ELR (cell line): ENCODE data around the gene ZNF804A.

Experiments
- DNase-seq: peaks from one replicate; pipeline ENCODE4 v3.0.0-alpha.2; 2015; ENCODE audit warnings: low read depth

Gene ZNF804A

DNA sequence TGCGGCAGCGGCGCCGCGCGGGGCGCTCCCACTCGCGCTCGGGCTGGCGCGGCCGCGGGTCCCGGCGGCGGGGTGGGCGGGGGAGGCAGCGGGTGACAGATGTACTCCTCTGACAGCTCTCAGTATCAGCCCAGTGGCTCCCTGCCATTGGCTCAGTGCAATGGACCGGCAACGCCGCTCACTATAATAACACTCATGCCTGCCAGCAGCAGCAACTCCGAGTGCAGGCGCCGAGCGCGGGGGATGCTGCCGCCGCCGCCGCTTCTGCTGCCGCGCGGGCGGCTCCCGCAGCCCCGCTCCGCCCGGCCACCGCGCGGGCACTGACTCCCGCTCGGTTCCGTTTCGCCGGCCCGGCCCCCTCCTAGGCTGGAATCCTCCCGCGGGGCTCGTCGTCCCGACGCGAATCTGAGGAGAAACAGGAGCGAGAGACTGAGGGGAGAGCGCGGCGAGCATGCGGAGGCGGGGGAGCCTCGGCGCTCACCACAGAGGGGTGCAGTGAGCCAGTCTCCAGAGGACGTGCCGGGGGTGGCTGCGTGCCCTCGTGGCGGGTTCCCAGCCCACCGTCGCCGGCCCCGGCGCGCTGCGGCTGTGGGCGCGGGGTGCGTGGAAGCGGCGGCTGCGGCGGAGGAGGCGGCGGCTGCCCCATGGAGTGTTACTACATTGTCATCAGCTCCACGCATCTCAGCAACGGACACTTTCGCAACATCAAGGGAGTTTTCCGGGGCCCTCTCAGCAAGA lies at the start of gene ZNF804A:
Gene ZNF804A, plus strand, starts transcription at position 214 of the 738 bp plus-strand sequence. Its CDS starts 431 bp downstream, at position 645.
- DNase-seq: peak; percentile 74

DNA sequence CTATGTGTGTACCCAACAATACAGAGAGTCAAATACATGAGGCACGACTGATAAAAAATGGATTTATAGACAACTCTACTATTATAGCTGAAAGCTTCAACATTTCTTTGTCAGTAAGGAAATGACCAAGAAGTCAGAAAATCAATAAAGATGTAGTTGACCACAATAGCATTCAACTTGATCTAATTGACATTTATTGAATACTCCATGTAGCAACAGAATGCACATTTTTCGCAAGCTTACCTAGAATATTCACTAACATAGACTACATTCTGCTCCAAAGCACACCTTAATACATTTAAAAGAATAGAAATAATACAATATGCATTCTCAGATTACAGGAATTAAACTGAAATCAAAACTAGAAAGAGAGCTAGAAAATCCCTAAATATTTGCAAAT lies 49.2 kb upstream of the ZNF804A start:
- DNase-seq: no peak

DNA sequence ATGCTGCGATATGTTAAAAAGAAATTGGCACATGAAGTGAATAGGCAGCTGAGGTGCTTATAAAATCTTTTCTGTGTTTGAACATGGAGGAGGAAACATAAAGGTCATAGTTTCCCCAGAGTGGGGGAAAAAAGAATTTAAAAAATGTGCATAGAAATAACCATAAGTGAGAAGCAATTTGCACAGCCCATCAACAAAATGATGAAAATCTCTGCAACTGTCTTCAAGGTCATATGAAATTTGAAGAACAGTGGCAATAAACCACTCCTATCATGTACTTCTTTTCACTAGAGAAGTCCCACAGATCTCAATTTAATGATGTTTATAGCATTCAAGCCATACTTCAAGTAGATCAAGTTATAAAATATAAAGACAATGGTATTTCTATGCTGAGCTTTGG lies 46.7 kb upstream of the ZNF804A start:
- DNase-seq: no peak

DNA sequence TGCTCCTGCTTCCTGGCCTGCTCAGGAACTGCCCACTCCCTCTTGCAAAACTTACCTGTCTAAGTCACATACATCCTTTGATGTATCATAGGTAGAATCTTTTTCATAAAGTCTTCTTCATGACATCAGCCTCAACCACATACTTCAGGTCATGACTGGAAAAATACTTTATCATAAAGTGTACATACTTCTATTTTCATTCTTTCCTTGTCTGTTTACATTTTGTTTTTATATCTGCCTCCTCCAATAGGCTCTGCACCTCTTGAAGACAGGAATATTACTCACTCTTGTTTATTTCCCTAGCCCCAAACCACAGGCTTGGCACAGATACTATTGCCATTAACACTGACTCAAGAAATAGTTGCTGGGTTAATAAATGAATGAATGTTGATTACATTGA lies 43.6 kb upstream of the ZNF804A start:
- DNase-seq: peak; percentile 80

DNA sequence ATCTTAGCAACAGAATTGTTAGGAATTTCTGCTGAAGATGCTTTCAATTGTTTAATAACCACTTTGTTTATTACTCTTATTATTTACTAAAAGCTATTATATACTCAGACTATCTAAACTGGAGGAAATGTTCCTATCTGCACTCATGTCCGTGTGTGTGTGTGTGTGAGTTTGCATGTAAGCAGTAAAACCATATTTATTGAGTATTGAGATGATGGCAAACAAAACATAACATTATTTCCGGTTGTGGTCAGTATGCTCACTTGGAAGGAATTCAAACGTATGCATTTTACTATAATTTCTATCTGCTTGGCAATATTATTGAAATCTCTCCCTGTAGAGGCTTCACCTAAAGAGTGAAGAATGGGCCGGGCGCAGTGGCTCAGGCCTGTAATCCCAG lies 43.0 kb upstream of the ZNF804A start:
- DNase-seq: peak; percentile 74

DNA sequence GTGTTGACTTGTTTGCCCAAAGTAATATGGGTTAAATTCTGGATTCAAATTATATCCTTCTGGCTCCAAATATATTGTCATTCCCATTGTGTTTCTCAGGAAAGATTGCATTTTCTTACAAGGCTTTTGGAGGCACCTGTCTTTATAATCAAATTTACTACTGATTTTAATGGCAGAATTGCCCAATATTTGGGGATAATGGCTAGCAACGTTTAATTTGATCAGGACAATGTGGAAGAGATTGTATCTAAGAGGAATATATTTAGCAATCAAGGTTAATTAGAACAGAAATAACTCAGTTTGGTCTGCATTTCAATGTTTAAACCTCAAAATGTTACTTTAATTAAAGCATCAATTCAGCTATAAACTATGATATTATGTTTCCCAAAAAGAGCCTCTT lies 41.7 kb upstream of the ZNF804A start:
- DNase-seq: no peak

DNA sequence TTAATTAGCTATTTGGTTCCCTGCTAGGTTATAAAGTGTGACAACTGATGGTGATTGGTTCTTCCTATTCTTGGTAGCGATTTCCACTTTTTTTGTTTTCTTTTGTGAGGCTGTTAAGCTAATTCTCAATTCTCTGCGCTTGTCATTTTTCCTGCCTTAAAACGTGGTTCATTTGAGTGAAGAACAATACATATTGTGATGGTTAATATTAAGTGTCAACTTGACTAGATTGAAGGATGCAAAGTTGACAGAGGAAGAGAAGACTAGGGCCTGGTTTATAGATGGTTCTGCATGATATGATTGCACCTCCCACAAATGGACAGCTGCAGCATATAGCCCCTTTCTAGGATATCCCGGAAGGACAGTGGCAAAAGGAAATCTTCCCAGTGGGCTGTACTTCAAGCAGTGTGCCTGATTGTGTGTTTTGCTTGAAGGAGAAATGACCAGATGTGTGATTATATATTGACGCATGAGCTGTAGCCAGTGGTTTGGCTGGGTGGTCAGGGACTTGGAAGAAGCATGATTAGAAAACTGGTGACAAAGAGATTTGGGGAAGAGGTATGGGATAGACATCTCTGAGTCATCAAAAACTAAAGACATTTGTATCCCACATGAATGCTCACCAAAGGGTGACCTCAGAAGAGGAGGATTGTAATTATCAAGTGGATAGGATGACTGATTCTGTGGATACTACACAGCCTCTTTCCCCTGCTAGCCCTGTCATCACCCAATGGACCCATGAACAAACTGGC lies 39.4 kb upstream of the ZNF804A start:
- peak; percentile 71 for DNase-seq

DNA sequence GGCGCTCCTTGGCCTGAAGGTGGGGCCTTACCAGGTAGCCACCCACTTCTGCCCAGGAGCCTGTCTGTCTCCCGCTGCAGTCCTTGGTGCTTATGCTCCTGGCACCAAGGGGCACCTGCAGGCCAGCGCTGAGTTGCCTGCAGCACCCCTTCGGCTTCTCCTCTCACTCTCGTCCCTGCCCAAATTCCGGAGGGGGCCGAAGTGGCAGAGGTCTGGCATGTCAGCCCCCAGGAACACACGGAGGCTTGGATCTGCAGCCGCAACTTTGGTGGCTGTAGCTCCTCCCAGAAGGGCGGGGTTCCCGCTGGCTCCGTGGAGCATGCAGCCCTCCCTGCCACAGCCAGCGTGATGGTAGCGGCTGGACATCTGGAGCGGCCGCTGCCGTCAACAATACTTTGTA lies 37.7 kb upstream of the ZNF804A start:
- DNase-seq: no peak

DNA sequence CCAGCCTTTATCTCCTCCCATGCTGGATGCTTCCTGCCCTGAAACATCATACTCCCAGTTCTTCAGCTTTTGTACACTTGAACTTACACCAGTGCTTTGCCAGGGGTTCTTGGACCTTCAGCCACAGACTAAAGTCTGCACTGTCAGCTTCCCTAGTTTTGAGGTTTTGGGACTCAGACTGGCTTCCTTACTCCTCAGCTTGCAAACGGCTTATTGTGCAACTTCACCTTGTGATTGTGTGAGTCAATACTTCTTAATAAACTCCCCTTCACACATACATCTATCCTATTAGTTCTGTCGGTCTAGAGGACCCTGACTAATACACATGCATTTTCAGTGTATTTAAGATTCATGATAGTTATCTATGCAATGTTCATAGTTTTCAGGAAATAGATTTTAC lies 35.8 kb upstream of the ZNF804A start:
- peak; percentile 69 for DNase-seq

DNA sequence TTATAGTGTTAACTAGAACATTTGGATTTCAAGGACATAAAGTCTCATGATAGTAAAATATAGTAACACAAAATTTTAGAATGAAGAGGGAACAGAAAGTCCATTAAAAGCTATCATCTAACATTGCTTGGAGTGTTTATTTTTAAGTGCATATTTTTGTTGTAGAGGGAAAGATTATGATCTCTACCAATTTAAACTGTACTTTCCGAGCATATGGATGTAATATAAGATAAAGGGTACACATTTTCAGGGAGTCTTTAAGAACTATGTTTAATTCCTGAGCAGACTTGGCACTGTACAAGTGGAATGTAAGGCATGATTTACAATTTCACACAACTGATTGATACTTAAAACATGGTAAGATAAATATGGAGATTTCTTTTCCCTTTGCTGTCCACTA lies 34.2 kb upstream of the ZNF804A start:
- no peak for DNase-seq

DNA sequence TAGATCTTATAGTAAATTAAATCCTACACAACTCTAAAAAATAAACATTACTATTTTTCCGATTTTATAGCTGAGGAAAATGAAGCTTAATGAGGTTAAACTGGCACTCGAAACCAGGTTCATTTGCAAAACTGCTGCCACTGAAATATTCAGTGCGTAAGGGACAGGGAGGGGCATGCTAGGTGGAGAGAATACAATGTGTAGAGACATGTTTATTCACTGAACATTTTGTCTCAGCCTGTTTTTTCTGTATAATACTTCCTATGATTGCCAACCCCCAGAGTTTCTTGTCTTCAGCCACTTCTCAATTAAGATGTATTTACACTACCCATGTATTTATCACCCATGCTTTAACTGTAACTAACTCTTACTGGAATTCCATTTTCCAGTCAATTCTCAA lies 31.6 kb upstream of the ZNF804A start:
- DNase-seq: no peak

DNA sequence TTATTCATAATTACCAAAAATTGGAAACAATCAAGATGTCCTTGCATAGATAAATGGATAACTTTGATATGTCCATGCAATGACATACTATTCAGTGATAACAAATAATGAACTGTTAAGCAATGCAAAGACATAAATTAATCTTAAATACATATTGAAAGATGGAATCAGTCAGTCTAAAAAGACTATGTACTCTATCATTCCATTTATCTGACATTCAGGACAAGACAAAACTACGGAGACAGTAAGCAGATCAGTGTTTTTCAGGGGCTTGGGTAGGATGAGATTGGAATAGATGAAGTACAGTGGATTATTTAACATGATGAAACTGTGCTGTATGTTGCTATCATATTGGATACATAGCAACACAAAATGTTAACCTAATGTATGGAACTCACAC lies 21.3 kb upstream of the ZNF804A start:
- DNase-seq: no peak

DNA sequence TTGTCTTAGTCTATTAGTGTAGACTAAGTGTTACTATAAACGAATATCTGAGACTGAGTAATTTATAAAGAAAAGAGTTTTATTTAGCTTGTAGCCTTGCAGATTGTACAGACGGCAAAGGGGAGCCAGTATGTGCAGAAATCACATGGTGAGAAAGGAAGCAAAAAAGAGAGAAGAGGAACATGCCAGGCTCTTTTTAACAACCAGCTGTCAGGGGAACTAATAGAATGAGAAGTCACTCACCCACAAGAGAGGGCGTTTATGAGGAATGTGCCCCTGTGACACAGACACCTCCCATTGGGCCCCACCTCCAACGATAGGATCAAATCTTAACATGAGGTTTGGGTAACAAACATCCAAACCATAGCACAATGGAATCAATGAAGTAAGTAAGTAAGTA lies 20.6 kb upstream of the ZNF804A start:
- DNase-seq: no peak

DNA sequence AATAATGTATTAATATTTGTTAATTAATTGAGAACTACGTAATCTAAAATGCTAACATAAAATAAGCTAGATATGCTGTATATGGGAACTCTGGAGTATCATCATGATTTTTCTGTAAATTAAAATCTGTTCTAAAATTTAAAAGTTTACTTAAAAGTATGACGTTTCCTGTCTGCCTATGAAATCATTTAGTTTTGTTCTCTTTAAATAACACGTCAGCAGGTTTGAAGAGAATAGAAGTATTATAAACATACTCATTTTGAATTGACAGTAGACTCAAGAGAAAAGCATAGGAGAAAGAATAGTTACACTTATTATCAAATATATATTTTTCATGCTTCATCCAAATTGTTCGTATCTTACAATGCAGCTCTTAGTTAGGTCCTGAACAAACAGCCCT lies 19.1 kb upstream of the ZNF804A start:
- DNase-seq: no peak

DNA sequence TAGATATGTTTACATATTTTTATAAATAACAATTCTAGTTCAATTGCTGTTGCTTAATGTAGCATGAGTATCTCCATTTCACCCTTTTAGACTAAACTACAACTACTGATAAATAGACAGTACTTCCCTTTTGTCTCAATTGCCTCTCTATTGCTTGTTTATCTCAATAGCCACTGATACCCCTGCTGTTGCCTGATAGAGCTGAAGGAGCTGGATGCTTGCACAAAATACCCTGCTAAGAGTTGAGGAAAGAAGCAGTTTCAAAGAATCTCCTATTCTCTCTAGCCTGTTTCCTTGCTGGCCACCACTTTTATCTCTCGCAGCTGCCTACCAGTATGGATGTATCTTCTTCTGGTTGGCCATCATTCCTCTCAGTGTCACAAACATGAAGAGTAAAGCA lies 16.9 kb upstream of the ZNF804A start:
- DNase-seq: no peak

DNA sequence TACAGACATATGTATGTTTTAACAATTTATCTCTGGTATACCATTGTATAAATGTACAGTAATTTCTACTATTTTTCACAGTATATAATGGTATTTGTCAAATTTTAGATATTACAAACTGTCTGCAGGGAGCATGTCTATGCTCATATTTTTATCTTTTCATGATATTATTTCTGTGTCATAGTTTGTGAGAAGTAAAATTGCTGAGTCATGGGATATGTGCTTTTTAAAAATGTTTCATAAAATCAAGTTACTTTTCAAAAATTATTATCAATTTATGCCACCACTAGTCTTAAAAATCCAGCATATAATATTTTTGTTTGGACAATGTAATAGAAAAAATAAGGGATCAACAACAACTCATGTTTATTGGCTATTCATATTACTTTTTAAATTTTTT lies 9.1 kb upstream of the ZNF804A start:
- no peak for DNase-seq

DNA sequence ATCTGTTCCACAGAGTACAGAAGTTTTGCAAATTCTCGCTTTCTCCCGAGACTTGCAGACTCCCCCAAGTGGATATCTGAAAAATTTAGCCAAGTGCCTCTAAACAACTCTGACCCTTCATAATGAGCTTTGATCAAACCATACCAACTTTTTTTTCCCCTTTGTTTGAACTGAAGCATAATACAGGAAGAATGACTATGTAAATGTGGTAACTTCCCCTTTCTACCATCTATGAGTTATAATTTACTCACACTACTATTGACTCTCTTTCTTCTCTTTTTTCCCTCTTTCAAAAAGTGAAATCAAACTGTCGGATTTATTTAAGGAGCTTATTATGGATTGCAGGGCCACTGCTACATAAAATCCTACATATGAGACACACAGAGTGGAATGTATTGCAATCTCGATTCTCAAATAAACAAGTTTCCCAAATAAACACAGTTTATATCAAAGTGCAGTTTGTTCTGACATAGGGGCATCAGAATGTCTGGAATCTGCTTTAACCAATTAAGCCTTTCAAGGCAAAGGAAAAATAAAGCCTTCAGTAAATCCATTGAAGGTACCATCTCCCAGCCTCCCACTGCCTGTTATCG lies 1.4 kb upstream of the ZNF804A start:
- DNase-seq: peak; percentile 92

DNA sequence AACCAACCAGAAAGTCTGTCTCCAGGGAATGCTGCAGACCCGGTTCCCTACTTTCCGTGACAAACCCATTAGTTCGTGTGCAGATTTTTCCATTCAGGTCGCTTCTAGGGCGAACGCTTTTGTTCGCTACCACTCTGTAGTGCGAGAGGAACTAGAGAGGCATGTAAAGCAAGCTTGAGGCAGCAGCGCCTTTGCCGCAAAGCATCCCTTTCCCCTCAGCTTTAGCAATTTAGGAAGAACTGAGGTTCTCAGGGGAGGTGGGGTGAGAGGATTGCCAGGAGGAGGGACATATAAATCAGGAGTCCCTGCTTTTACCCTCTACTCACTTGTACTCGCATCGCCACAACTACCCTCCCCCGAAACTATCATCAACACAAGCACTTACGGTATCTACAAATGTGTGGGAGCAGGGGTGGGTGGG lies 748 bp upstream of the ZNF804A start:
- DNase-seq: peak; percentile 71

DNA sequence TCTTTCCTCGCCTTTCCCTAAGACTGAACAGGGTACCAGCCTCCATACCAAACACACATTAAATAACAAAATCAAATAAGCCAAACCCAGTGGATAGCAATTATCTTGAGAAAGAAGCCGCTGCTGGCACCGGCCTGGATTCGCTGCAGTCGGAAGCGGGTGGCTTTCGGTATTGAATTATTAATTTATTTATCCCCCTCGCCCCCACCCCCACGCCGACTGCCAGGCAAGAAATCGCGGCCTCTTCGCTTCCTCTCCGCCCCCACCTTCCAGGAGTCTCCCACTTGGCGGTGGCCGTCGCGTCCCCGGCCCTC lies 370 bp upstream of the ZNF804A start:
- DNase-seq: peak; percentile 64

DNA sequence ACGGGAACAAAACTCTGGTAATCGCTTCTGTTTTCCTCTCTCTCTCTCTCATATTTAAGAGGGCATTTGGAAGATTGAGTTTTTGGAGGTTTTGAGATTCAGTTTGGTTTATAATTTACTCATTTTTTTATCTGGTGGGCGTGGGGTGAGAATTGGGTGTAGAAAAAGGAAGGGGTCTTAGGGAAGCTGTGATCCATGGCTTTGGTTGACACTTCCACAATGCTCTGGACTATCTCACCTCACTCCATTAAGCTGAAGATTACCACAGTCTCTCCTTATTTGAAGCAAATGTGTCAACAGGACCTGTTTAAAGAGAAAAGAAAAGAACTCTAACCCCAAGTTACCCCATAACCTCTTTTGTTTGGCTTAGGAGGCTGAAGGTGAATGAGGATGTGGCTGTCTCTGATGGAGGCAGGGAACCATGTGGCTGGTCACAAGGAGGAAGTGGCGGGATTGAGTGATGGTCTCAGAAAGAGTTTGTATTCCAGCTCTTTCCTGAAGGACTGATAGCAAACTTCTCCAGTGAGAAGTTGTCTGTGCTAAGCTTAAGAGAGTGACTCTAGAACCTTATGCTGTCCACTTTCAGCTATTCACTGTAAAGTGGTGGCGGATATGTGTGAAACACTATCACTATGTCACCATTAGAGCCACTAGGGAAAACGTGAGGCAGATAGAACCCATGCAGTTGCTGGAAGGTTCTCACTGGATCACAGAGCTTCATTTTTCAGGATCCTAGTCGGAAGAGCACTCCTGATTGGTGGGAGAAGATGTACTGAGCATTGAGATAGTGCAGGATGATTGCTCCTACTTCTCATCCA lies 934 bp downstream of the ZNF804A start:
- peak; percentile 72 for DNase-seq

DNA sequence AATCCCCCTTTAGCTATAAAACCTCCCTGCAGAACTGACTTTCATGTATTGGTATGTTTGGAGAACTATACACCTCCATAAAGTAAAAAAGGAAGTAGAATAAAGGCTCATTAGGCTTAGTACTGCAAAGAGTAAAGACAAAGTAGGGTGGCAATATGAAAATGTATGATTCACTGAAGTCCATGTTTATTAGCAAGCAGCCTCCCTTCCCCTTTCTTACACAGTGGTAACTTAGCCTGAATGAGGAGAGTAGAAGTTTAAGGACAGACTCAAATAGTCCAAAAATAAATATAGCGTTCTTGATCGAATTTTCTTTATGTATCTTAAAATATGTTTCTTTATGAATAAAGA lies 1.5 kb downstream of the ZNF804A start:
- DNase-seq: peak; percentile 68

DNA sequence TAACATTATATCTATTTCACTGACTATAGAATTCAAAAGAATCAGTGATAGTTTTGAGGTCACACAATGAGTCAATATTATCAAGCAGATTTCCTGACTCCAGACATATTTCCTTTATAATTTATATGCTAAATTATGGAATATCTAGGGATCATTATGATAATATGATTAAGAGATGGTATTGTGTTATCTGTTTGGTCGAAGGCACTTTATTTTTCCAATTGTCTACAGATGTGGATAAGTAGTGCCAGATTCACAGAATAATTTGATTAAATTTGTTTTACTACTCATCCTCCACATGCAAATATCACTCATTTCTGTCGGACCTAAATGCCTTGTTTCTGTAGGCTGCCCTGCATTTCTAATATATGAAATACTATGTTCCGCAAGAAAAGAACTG lies 4.4 kb downstream of the ZNF804A start:
- no peak for DNase-seq

DNA sequence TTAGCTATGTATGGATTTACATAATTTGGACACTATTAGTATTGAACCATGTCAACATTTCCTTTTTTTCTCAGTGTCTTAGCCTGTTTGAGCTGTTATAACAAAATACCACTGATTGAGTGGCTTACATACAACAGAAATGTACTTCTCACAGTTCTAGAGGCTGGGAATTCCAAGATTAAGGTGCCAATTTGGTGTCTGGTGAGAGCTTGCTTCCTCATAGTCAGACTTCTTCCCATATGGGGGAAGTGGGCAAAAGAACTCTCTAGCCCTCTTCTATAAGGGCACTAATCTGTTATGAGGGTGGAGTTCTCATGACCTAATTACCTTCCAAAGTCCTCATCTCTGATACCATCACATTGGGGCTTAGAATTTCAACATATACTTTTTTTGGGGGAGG lies 12.6 kb downstream of the ZNF804A start:
- DNase-seq: no peak
